ENCODE measurements around the gene LPAR3. TPM values are rescaled to one million over a fixed set of nuclear protein-coding genes. Genes with fewer than 3 reads are reported as not detected.

LPAR3 gene
- total and polyA plus RNA-seq, 2 experiments from 2014 or later = 10.4 to 36.9 TPM

- DNase-seq (ENCODE audit: low spot score) (no peak), ATAC-seq (no peak)
- no peaks in the 10 kb centered on the region for H3K9me3 Mint-ChIP-seq
- Histone ChIP-seq H3K27ac (ENCODE audit: low read depth) (no peak overlapping the region), H3K79me2 (replicated peaks; ENCODE audit: insufficient read depth) (0 out of 2 replicates have a peak, but pooled peaks cover 6% of the 10 kb centered on the region), H3K36me3 (ENCODE audit: insufficient read depth) (no peaks in the 10 kb centered on the region), H3F3A (replicated peaks; ENCODE audit: low read depth) (no peaks in the 10 kb centered on the region), H3K9me2 (ENCODE audit: insufficient read depth) (no peaks in the 10 kb centered on the region; the same call in 1 of the 2 replicates), H3K27me3 (ENCODE audit: insufficient read depth) (no peaks in the 10 kb centered on the region), H3K4me1 (ENCODE audit: insufficient read depth) (no peaks in the 10 kb centered on the region), H3K4me2 (no peak overlapping the region), H4K20me1 (replicated peaks; ENCODE audit: insufficient read depth) (0 out of 2 replicates have a peak, but pooled peaks cover 3% of the 10 kb centered on the region), H3K4me3 (no peak overlapping the region), H2AFZ (no peak overlapping the region)
- no peak overlapping the region for H3K4me3 Mint-ChIP-seq
- H3K27me3 Mint-ChIP-seq (ENCODE audit: insufficient read depth, low read depth, poor library complexity) = peaks cover 1% of the 10 kb centered on the region
- H3K36me3 Mint-ChIP-seq (ENCODE audit: low read depth) = no peaks in the 10 kb centered on the region
- TF ChIP-seq ZNF114 (CRISPR knock-in tag; IDR thresholded peaks at IDR 0.05) (no peak), EZH2phosphoT487 (IDR thresholded peaks at IDR 0.05; ENCODE audit: unreplicated experiment) (no peak)
- H3K4me1 Mint-ChIP-seq = peaks cover 23% of the 10 kb centered on the region
- no peak overlapping the region for H3K27ac Mint-ChIP-seq
Observed at GRCh38 chr1:84844094-84844493, 48.9 kb downstream of the LPAR3 start.

- Histone ChIP-seq H3K36me3 (ENCODE audit: insufficient read depth) (no peaks in the 10 kb centered on the region), H3K9me2 (ENCODE audit: insufficient read depth) (no peaks in the 10 kb centered on the region), H3K79me2 (replicated peaks; ENCODE audit: insufficient read depth) (0 out of 2 replicates have a peak, but pooled peaks cover 6% of the 10 kb centered on the region), H3K4me1 (ENCODE audit: insufficient read depth) (no peaks in the 10 kb centered on the region), H2AFZ (no peak overlapping the region), H3K4me2 (no peak overlapping the region), H3K27ac (ENCODE audit: low read depth) (no peak overlapping the region), H4K20me1 (replicated peaks; ENCODE audit: insufficient read depth) (0 out of 2 replicates have a peak, but pooled peaks cover 3% of the 10 kb centered on the region), H3K4me3 (no peak overlapping the region), H3K27me3 (ENCODE audit: insufficient read depth) (no peaks in the 10 kb centered on the region), H3F3A (replicated peaks; ENCODE audit: low read depth) (no peaks in the 10 kb centered on the region)
- TF ChIP-seq STAT1 (IDR thresholded peaks at IDR 0.05; ENCODE audit: unreplicated experiment) = no peak
- no peak for TF ChIP-seq POLR2AphosphoS5 (IDR thresholded peaks at IDR 0.05; ENCODE audit: low read depth)
- TF ChIP-seq ZNF331 (CRISPR knock-in tag; IDR thresholded peaks at IDR 0.05; ENCODE audit: low read depth) = no peak
- no peak for TF ChIP-seq JUNB (IDR thresholded peaks at IDR 0.05; ENCODE audit: unreplicated experiment)
- no peak for TF ChIP-seq REST (IDR thresholded peaks at IDR 0.05; ENCODE audit: unreplicated experiment)
- TF ChIP-seq ZNF114 (CRISPR knock-in tag; IDR thresholded peaks at IDR 0.05) = no peak
- no peak for TF ChIP-seq ETS1 (IDR thresholded peaks at IDR 0.05)
- no peak for TF ChIP-seq ZNF462 (CRISPR knock-in tag; IDR thresholded peaks at IDR 0.05)
- H3K4me3 Mint-ChIP-seq = no peak overlapping the region
- H3K9me3 Mint-ChIP-seq = no peaks in the 10 kb centered on the region
- DNase-seq (ENCODE audit: low spot score) = no peak
- no peaks in the 10 kb centered on the region for H3K36me3 Mint-ChIP-seq (ENCODE audit: low read depth)
- peak; percentile 39; the same call in 2 of the 3 replicates for ATAC-seq
- peaks cover 21% of the 10 kb centered on the region for H3K4me1 Mint-ChIP-seq
- H3K27ac Mint-ChIP-seq = peak overlapping the region; percentile 51
- H3K27me3 Mint-ChIP-seq (ENCODE audit: insufficient read depth, low read depth, poor library complexity) = peaks cover 1% of the 10 kb centered on the region
Observed at GRCh38 chr1:84842748-84843231, 50.2 kb downstream of the LPAR3 start.

All from GM23338 (cell line).